GM23338 (cell line): ENCODE data around the gene CHD5.

ENCODE experiments used
- CREB1 ChIP-seq: fragments of 250-450 bp; sonication (Bioruptor Pico); IDR thresholded peaks from 2 replicates; pipeline ENCODE4 v1.5.0; 2020; ENCODE audit warnings: low read depth, mild to moderate bottlenecking, moderate library complexity
- EZH2 ChIP-seq: fragments of 200-600 bp; sonication (generic); IDR thresholded peaks from one replicate; pipeline ENCODE4 v1.8.0; 2017; ENCODE audit warnings: antibody characterized with exemption, mild to moderate bottlenecking, low read depth; ENCODE audit not compliant: unreplicated experiment
- EZH2phosphoT487 ChIP-seq: fragments of 200-600 bp; sonication (generic); IDR thresholded peaks from one replicate; pipeline ENCODE4 v1.8.1; 2018; ENCODE audit warnings: antibody characterized with exemption; ENCODE audit not compliant: unreplicated experiment
- NANOG ChIP-seq: IDR thresholded peaks from 2 replicates; pipeline ENCODE4 v1.6.1; 2016; ENCODE audit warnings: antibody characterized with exemption, borderline replicate concordance
- POLR2AphosphoS5 ChIP-seq: IDR thresholded peaks from 2 replicates; pipeline ENCODE4 v1.6.1; 2016; ENCODE audit warnings: antibody characterized with exemption, low read depth
- REST ChIP-seq: IDR thresholded peaks from one replicate; pipeline ENCODE4 v1.6.1; 2018; ENCODE audit warnings: antibody characterized with exemption; ENCODE audit not compliant: unreplicated experiment
- ZNF114 ChIP-seq: fragments of 250-450 bp; sonication (Bioruptor Pico); IDR thresholded peaks from 2 replicates; pipeline ENCODE4 v1.5.0; 2020; ENCODE audit warnings: mild to moderate bottlenecking, moderate library complexity
- ZNF462 ChIP-seq: fragments of 250-450 bp; sonication (Bioruptor Pico); IDR thresholded peaks from 2 replicates; pipeline ENCODE4 v1.5.0; 2020; ENCODE audit warnings: mild to moderate bottlenecking, moderate library complexity
- TF ChIP-seq, protein P1 (sequence below), 2 experiments: fragments of 200-600 bp in 1 of 2; sonication (generic) in 1 of 2; conservative IDR thresholded peaks; 2 replicates each; pipeline versions ENCODE4 v1.5.1 to v1.6.1; 2016 to 2017; ENCODE audit warnings: antibody characterized with exemption in 2 of 2, low read depth in 2 of 2, mild to moderate bottlenecking in 2 of 2, moderate library complexity in 1 of 2

GRCh38 chr1:6083385-6083784 lies 96.7 kb downstream of the CHD5 start:
- TF ChIP-seq EZH2 (no peak), REST (no peak), CREB1 (CRISPR knock-in tag) (no peak), EZH2phosphoT487 (no peak), ZNF462 (CRISPR knock-in tag) (no peak), NANOG (no peak), POLR2AphosphoS5 (no peak), ZNF114 (no peak)
- TF ChIP-seq, protein P1, sequence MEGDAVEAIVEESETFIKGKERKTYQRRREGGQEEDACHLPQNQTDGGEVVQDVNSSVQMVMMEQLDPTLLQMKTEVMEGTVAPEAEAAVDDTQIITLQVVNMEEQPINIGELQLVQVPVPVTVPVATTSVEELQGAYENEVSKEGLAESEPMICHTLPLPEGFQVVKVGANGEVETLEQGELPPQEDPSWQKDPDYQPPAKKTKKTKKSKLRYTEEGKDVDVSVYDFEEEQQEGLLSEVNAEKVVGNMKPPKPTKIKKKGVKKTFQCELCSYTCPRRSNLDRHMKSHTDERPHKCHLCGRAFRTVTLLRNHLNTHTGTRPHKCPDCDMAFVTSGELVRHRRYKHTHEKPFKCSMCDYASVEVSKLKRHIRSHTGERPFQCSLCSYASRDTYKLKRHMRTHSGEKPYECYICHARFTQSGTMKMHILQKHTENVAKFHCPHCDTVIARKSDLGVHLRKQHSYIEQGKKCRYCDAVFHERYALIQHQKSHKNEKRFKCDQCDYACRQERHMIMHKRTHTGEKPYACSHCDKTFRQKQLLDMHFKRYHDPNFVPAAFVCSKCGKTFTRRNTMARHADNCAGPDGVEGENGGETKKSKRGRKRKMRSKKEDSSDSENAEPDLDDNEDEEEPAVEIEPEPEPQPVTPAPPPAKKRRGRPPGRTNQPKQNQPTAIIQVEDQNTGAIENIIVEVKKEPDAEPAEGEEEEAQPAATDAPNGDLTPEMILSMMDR (conservative IDR thresholded peaks at IDR 0.05; ENCODE audit: low read depth in 2 of 2), result no peak
